Fibroblast of villous mesenchyme (primary cell): Measurements from ENCODE around the gene C4orf36. TPM values are rescaled to one million over a fixed set of nuclear protein-coding genes. Genes with fewer than 3 reads are reported as not detected.

Source experiments
- DNase-seq: peaks from one replicate; pipeline ENCODE4 v3.0.0-alpha.2; 2010; ENCODE audit warnings: low read depth
- H3K4me3 ChIP-seq: 2 replicates; pipeline ENCODE4 v1.5.1; 2011; ENCODE audit warnings: low read depth, mild to moderate bottlenecking, low read length
- CTCF ChIP-seq: IDR thresholded peaks from 2 replicates; pipeline ENCODE4 v1.5.1; 2012; ENCODE audit warnings: low read depth, mild to moderate bottlenecking, low read length; ENCODE audit not compliant: insufficient read depth
- total RNA-seq: library from RNA; depleted of rRNA; stranded (reverse); fragments of >200 nt; gene quantifications from 2 replicates; pipeline ENCODE4 v1.2.3, GENCODE V29; 2012

C4orf36 gene
- total RNA-seq, 1 donor = 1.3 TPM

- no peak for TF ChIP-seq CTCF
- H3K4me3 ChIP-seq = no peak overlapping the region
- DNase-seq = peak; percentile 80
These were observed 36.6 kb downstream of the C4orf36 start for GRCh38 chr4:86855572-86855971.

GRCh38 chr4:86853209-86853608 is 39.0 kb downstream of the C4orf36 start:
- no peak overlapping the region for H3K4me3 ChIP-seq
- no peak for DNase-seq
- no peak for TF ChIP-seq CTCF

- DNase-seq = peak; percentile 42
- TF ChIP-seq CTCF = no peak
- no peak within 1 kb of the TSS for H3K4me3 ChIP-seq
These were observed 43.2 kb downstream of the C4orf36 start, which contains the start of gene SLC10A6 for GRCh38 chr4:86848732-86849619. Gene SLC10A6, minus strand, starts transcription at chr4:86849384. Its CDS starts 269 bp downstream, at chr4:86849115.

GRCh38 chr4:86848136-86848535 is 44.1 kb downstream of the C4orf36 start:
- TF ChIP-seq CTCF = no peak
- DNase-seq = peak; percentile 39
- no peak overlapping the region for H3K4me3 ChIP-seq

GRCh38 chr4:86847571-86847970 is 44.7 kb downstream of the C4orf36 start:
- peak; percentile 11 for DNase-seq
- no peak overlapping the region for H3K4me3 ChIP-seq

GRCh38 chr4:86846921-86847320 is 45.3 kb downstream of the C4orf36 start:
- H3K4me3 ChIP-seq = no peak overlapping the region
- TF ChIP-seq CTCF = no peak
- DNase-seq = peak; percentile 81

More at GRCh38 chr4:86847571-86847970, 44.7 kb downstream of the C4orf36 start:
- no peak for TF ChIP-seq CTCF
